Immature natural killer cell (primary cell): ENCODE results near the gene SIN3B. TPM values are rescaled to one million over a fixed set of nuclear protein-coding genes. Genes with fewer than 3 reads are reported as not detected.
A peak's percentile ranks its signal among the peaks of the same experiment; 100 is the strongest.

Experiments used
- DNase-seq, 3 donors: peaks; one replicate each; pipeline ENCODE4 v3.0.0; 2022; ENCODE audit warnings: mixed read lengths in 1 of 3
- H3K27ac Mint-ChIP-seq, 6 donors: one replicate each; pipeline ENCODE4 v1.8.0; 2020; ENCODE audit warnings: mixed read lengths in 6 of 6, mild to moderate bottlenecking in 5 of 6, inconsistent platforms in 4 of 6, moderate library complexity in 3 of 6
- H3K27me3 Mint-ChIP-seq, 3 donors: one replicate each; pipeline ENCODE4 v1.8.0; 2020 to 2021; ENCODE audit warnings: low read depth in 3 of 3, mild to moderate bottlenecking in 3 of 3, mixed read lengths in 3 of 3, moderate library complexity in 3 of 3, inconsistent platforms in 1 of 3
- H3K36me3 Mint-ChIP-seq, 3 donors: one replicate each; pipeline ENCODE4 v1.8.0; 2020; ENCODE audit warnings: mixed read lengths in 3 of 3, inconsistent platforms in 2 of 3, mild to moderate bottlenecking in 2 of 3
- H3K4me1 Mint-ChIP-seq, 2 donors: one replicate each; pipeline ENCODE4 v1.8.0; 2020; ENCODE audit warnings: inconsistent platforms in 2 of 2, mild to moderate bottlenecking in 2 of 2, mixed read lengths in 2 of 2, moderate library complexity in 1 of 2
- H3K4me3 Mint-ChIP-seq, 5 donors: one replicate each; pipeline ENCODE4 v1.8.0; 2020; ENCODE audit warnings: mild to moderate bottlenecking in 5 of 5, mixed read lengths in 5 of 5, inconsistent platforms in 3 of 5, moderate library complexity in 3 of 5
- H3K9me3 Mint-ChIP-seq, 6 donors: one replicate each; pipeline ENCODE4 v1.8.0; 2020; ENCODE audit warnings: mild to moderate bottlenecking in 6 of 6, mixed read lengths in 6 of 6, inconsistent platforms in 4 of 6, moderate library complexity in 3 of 6
- polyA plus RNA-seq, 3 donors: library from polyadenylated mRNA; unstranded; fragments of 300-500 nt; fragmentation: Illumina TruSeq; gene quantifications; one replicate each; pipeline ENCODE4 v1.2.3, GENCODE V29; 2021

Gene SIN3B
- polyA plus RNA-seq, 3 donors from 2014 or later: 1.8 to 7.9 (median 2.3) TPM

GRCh38 chr19:16920816-16921529, 91.8 kb downstream of the SIN3B start:
- H3K36me3 Mint-ChIP-seq: peaks cover 0 to 2% (median 0%) of the 10 kb centered on the region in 3 donors
- no peak overlapping the region for H3K4me3 Mint-ChIP-seq
- H3K4me1 Mint-ChIP-seq: no peaks in the 10 kb centered on the region
- no peak overlapping the region for H3K27ac Mint-ChIP-seq
- peaks cover 0 to 10% (median 5%) of the 10 kb centered on the region in 3 donors for H3K27me3 Mint-ChIP-seq
- no peak for DNase-seq
- H3K9me3 Mint-ChIP-seq: peaks cover 0 to 7% (median under 1%) of the 10 kb centered on the region in 6 donors

GRCh38 chr19:16921766-16922591, 92.8 kb downstream of the SIN3B start:
- DNase-seq: no peak
- H3K4me1 Mint-ChIP-seq: no peaks in the 10 kb centered on the region
- no peak overlapping the region for H3K27ac Mint-ChIP-seq
- H3K9me3 Mint-ChIP-seq: peaks cover 0 to 14% (median 3%) of the 10 kb centered on the region in 6 donors
- H3K27me3 Mint-ChIP-seq: peaks cover 0 to 9% (median 5%) of the 10 kb centered on the region in 3 donors
- peaks cover 0 to 7% (median 4%) of the 10 kb centered on the region in 3 donors for H3K36me3 Mint-ChIP-seq
- no peak overlapping the region for H3K4me3 Mint-ChIP-seq

- Mint-ChIP-seq H3K36me3 (peaks cover 0 to 7% (median 4%) of the 10 kb centered on the region in 3 donors), H3K27me3 (peaks cover 0 to 5% (median 5%) of the 10 kb centered on the region in 3 donors), H3K9me3 (peaks cover 0 to 14% (median 3%) of the 10 kb centered on the region in 6 donors), H3K4me1 (no peaks in the 10 kb centered on the region), H3K27ac (peak overlapping the region in 1 of 6 donors; percentile 40), H3K4me3 (no peak overlapping the region)
- no peak for DNase-seq
Observed at GRCh38 chr19:16922592-16922934, 93.4 kb downstream of the SIN3B start.

DNA sequence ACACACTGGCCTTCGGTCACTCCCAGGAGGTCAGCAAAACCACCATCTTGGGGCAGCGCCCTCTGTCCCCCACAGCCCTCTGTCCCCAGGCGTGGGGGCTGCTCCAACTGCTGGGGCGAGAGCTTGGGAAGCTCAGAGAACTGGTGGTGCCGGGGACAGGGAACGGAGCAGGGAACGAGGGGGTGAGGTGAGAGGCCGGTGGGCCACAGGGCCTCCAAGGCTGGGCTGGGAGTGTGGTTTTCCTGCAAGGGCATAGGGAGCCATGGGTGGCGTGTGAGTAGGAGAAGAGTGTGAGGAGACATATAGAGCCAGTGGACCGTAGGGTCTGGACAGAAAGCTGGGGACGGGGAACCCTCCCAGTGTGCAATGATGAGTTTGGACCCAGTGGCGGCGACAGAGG, 93.8 kb downstream of the SIN3B start:
- peaks cover 0 to 7% (median 4%) of the 10 kb centered on the region in 3 donors for H3K36me3 Mint-ChIP-seq
- no peak overlapping the region for H3K4me3 Mint-ChIP-seq
- no peak overlapping the region for H3K27ac Mint-ChIP-seq
- H3K27me3 Mint-ChIP-seq: peaks cover 0 to 5% (median 5%) of the 10 kb centered on the region in 3 donors
- DNase-seq: no peak
- H3K9me3 Mint-ChIP-seq: peaks cover 0 to 14% (median 3%) of the 10 kb centered on the region in 6 donors
- H3K4me1 Mint-ChIP-seq: no peaks in the 10 kb centered on the region

GRCh38 chr19:16927883-16928282, 98.7 kb downstream of the SIN3B start:
- Mint-ChIP-seq H3K4me3 (no peak overlapping the region), H3K9me3 (peaks cover 0 to 14% (median 6%) of the 10 kb centered on the region in 6 donors), H3K36me3 (peaks cover 0 to 7% (median 4%) of the 10 kb centered on the region in 3 donors), H3K27me3 (peaks cover 0 to 7% (median 6%) of the 10 kb centered on the region in 3 donors), H3K4me1 (no peaks in the 10 kb centered on the region), H3K27ac (no peak overlapping the region)
- no peak for DNase-seq

DNA sequence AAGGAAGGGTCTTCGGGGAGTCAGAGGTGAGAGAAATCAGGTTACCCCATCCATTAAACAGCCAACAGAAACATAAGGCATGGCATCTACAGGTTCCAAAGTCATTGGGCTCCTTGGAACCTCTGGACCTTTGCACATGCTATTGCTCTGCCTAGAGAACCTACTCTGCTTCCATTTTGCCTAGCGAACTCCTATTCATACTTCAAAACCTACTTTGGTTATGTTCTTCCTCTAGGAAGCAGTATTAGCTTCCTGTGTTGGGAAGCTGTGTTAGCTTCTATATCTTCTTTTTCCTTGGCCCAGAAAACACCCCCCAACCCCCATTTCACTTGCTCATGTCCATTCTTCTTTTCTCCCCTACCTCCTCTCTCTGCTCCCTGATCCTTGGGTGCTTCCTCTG, 99.2 kb downstream of the SIN3B start:
- no peaks in the 10 kb centered on the region for H3K4me1 Mint-ChIP-seq
- H3K27me3 Mint-ChIP-seq: peaks cover 0 to 7% (median 4%) of the 10 kb centered on the region in 3 donors
- H3K4me3 Mint-ChIP-seq: no peak overlapping the region
- no peak for DNase-seq
- peaks cover 0 to 7% (median 4%) of the 10 kb centered on the region in 3 donors for H3K36me3 Mint-ChIP-seq
- peaks cover 3 to 17% (median 7%) of the 10 kb centered on the region in 6 donors for H3K9me3 Mint-ChIP-seq
- H3K27ac Mint-ChIP-seq: no peak overlapping the region

DNA sequence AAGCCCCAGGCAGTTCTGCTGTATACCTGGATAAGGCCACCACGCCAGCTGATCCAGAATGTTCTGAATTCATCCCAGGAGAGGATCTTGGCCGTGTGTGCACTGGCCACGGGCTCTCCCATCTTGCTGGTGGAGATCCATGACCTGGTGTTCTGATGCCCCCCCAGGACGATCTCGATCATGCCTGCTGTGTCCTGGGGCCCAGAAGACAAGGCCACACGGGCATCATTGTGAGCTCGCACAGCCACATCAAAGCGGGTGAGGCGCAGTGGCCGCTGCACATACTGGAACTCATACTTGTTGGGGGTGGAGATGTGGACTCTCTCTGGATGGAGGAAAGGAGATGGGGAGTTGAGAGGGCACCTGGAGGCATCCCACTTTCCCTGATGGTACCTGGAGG, 99.7 kb downstream of the SIN3B start:
- H3K27ac Mint-ChIP-seq: no peak overlapping the region
- no peaks in the 10 kb centered on the region for H3K4me1 Mint-ChIP-seq
- no peak overlapping the region for H3K4me3 Mint-ChIP-seq
- peaks cover 2 to 7% (median 4%) of the 10 kb centered on the region in 3 donors for H3K27me3 Mint-ChIP-seq
- H3K9me3 Mint-ChIP-seq: peaks cover 7 to 23% (median 10%) of the 10 kb centered on the region in 6 donors
- H3K36me3 Mint-ChIP-seq: peaks cover 0 to 12% (median 4%) of the 10 kb centered on the region in 3 donors
- no peak for DNase-seq

Other genes with a start within 250 kb of the SIN3B start
- gene MED26, start 201.2 kb upstream of the SIN3B start, polyA plus RNA-seq: 1 to 10 TPM; 1.2 to 5.3 (median 2.0) TPM
- 10 to 100 TPM; 66.3 to 82.2 (median 67.7) TPM for gene SMIM7, start 169.3 kb upstream of the SIN3B start, polyA plus RNA-seq
- 1 to 10 TPM in 2 of 3 donors, under 1 TPM in 1; 0.78 to 3.2 (median 1.5) TPM for gene TMEM38A, start 168.3 kb upstream of the SIN3B start, polyA plus RNA-seq
- gene NWD1, start 109.6 kb upstream of the SIN3B start, polyA plus RNA-seq: not detected
- gene F2RL3, start 59.6 kb downstream of the SIN3B start, polyA plus RNA-seq: under 1 TPM in 2 of 3 donors, not detected in 1; 0.48 TPM
- 1 to 10 TPM; 1.3 to 2.1 (median 1.4) TPM for gene CPAMD8, start 197.4 kb downstream of the SIN3B start, polyA plus RNA-seq
- gene HAUS8, start 246.1 kb downstream of the SIN3B start, polyA plus RNA-seq: 1 to 10 TPM; 1.0 to 9.8 (median 4.9) TPM
- gene MYO9B, start 246.4 kb downstream of the SIN3B start, polyA plus RNA-seq: 10 to 100 TPM in 1 of 3 donors, 1 to 10 TPM in 2; 5.9 to 33.8 (median 6.0) TPM